ENCODE measurements around the gene LIN28A. TPM values are rescaled to one million over a fixed set of nuclear protein-coding genes. Genes with fewer than 3 reads are reported as not detected.

Gene LIN28A
- polyA plus RNA-seq, 1 of the 3 experiments (the other 2 are of a cell fraction): not detected

- DNase-seq: no peak
- WGBS (ENCODE audit: low lambda C conversion rate): 93% methylated on average over 6 of the region's 6 CpGs
- Histone ChIP-seq H3K27ac (ENCODE audit: low read depth in 2 of 2, low read length in 1 of 2) (no peak overlapping the region), H3K36me3 (replicated peaks in 1 of 2; ENCODE audit: control insufficient read depth in 1 of 2, insufficient read depth in 2 of 2, low read length in 1 of 2) (peaks cover 30 to 63% of the 10 kb centered on the region in 2 experiments), H3K4me2 (no peak overlapping the region), H3K4me1 (ENCODE audit: control insufficient read depth in 1 of 2, insufficient read depth in 2 of 2, low read depth in 1 of 2, low read length in 1 of 2) (peaks cover 0 to 4% of the 10 kb centered on the region in 2 experiments; a peak in 2 of 4 replicates), H3K9ac (no peak overlapping the region), H2AFZ (ENCODE audit: low read depth) (no peak overlapping the region), H3K79me2 (ENCODE audit: insufficient read depth) (peaks cover 19% of the 10 kb centered on the region), H3F3A (replicated peaks; ENCODE audit: insufficient read depth) (no peaks in the 10 kb centered on the region), H3K4me3 (ENCODE audit: low read depth in 2 of 2, low read length in 1 of 2) (no peak overlapping the region), H3K9me2 (no peaks in the 10 kb centered on the region), H3K9me3 (no peaks in the 10 kb centered on the region), H4K20me1 (ENCODE audit: insufficient read depth) (no peaks in the 10 kb centered on the region), H3K27me3 (ENCODE audit: insufficient read depth) (no peaks in the 10 kb centered on the region)
- ChIA-PET POLR2A (no interaction called here), CTCF (interaction anchor here (1.4 to 2.3 kb wide), 3 partner anchors 63 to 204 kb away, joined by 3 to 9 read pairs (median 3); partner anchors contain the start of gene CEP85)
- TF ChIP-seq EZH2phosphoT487 (IDR thresholded peaks at IDR 0.05; ENCODE audit: borderline replicate concordance, low read depth): no peak
- no peak for TF ChIP-seq USF1 (IDR thresholded peaks at IDR 0.05; ENCODE audit: borderline replicate concordance, low read depth)
- TF ChIP-seq SMC3 (IDR thresholded peaks at IDR 0.05; ENCODE audit: low read depth, low read length): no peak
- TF ChIP-seq RAD21 (IDR thresholded peaks at IDR 0.05; ENCODE audit: low read length): no peak
Observed at GRCh38 chr1:26438041-26438440, 27.4 kb downstream of the LIN28A start.

GRCh38 chr1:26440259-26440658, 29.6 kb downstream of the LIN28A start:
- no peaks in the 10 kb centered on the region for H3K9me3 ChIP-seq
- H3K27ac ChIP-seq (ENCODE audit: low read depth in 2 of 2, low read length in 1 of 2): no peak overlapping the region
- no peak overlapping the region for H3K9ac ChIP-seq
- ChIA-PET POLR2A (no interaction called here), CTCF (interaction anchor here (1.6 kb wide), 1 partner anchor 23 kb away, joined by 4 read pairs; no protein-coding TSS in a partner anchor)
- WGBS (ENCODE audit: low lambda C conversion rate): 97% methylated on average over 2 of the region's 2 CpGs
- H2AFZ ChIP-seq (ENCODE audit: low read depth): no peak overlapping the region
- no peaks in the 10 kb centered on the region for H3F3A ChIP-seq (replicated peaks; ENCODE audit: insufficient read depth)
- H3K4me1 ChIP-seq (ENCODE audit: control insufficient read depth in 1 of 2, insufficient read depth in 2 of 2, low read depth in 1 of 2, low read length in 1 of 2): no peaks in the 10 kb centered on the region
- no peaks in the 10 kb centered on the region for H3K9me2 ChIP-seq
- no peaks in the 10 kb centered on the region for H4K20me1 ChIP-seq (ENCODE audit: insufficient read depth)
- DNase-seq: no peak
- peaks cover 49 to 72% of the 10 kb centered on the region in 2 experiments for H3K36me3 ChIP-seq (replicated peaks in 1 of 2; ENCODE audit: control insufficient read depth in 1 of 2, insufficient read depth in 2 of 2, low read length in 1 of 2)
- no peak overlapping the region for H3K4me3 ChIP-seq (ENCODE audit: low read depth in 2 of 2, low read length in 1 of 2)
- no peak overlapping the region for H3K4me2 ChIP-seq
- TF ChIP-seq RXRA (IDR thresholded peaks at IDR 0.05; ENCODE audit: borderline replicate concordance, low read depth): no peak
- no peak for TF ChIP-seq FOXJ3 (CRISPR knock-in tag; IDR thresholded peaks at IDR 0.05)
- no peak for TF ChIP-seq TCF12 (IDR thresholded peaks at IDR 0.05)
- TF ChIP-seq GABPA (IDR thresholded peaks at IDR 0.05; ENCODE audit: low read depth): no peak
- no peak for TF ChIP-seq MEF2A (IDR thresholded peaks at IDR 0.05; ENCODE audit: borderline replicate concordance, low read depth)
- TF ChIP-seq EZH2phosphoT487 (IDR thresholded peaks at IDR 0.05; ENCODE audit: borderline replicate concordance, low read depth): no peak
- peaks cover 4% of the 10 kb centered on the region for H3K79me2 ChIP-seq (ENCODE audit: insufficient read depth)
- H3K27me3 ChIP-seq (ENCODE audit: insufficient read depth): no peaks in the 10 kb centered on the region

GRCh38 chr1:26449868-26450267, 39.3 kb downstream of the LIN28A start:
- Histone ChIP-seq H3K4me2 (no peak overlapping the region), H4K20me1 (ENCODE audit: insufficient read depth) (no peaks in the 10 kb centered on the region), H3K4me3 (ENCODE audit: low read depth in 2 of 2, low read length in 1 of 2) (no peak overlapping the region), H3K9me2 (no peaks in the 10 kb centered on the region), H3K79me2 (ENCODE audit: insufficient read depth) (no peaks in the 10 kb centered on the region), H3K9me3 (no peaks in the 10 kb centered on the region), H3K36me3 (replicated peaks in 1 of 2; ENCODE audit: control insufficient read depth in 1 of 2, insufficient read depth in 2 of 2, low read length in 1 of 2) (peaks cover 25 to 51% of the 10 kb centered on the region in 2 experiments), H3K9ac (no peak overlapping the region), H3K4me1 (ENCODE audit: control insufficient read depth in 1 of 2, insufficient read depth in 2 of 2, low read depth in 1 of 2, low read length in 1 of 2) (no peaks in the 10 kb centered on the region), H3K27me3 (ENCODE audit: insufficient read depth) (no peaks in the 10 kb centered on the region), H3F3A (replicated peaks; ENCODE audit: insufficient read depth) (no peaks in the 10 kb centered on the region), H2AFZ (ENCODE audit: low read depth) (no peak overlapping the region), H3K27ac (ENCODE audit: low read depth in 2 of 2, low read length in 1 of 2) (no peak overlapping the region)
- POLR2A ChIA-PET: no interaction called here
- WGBS (ENCODE audit: low lambda C conversion rate): 100% methylated on average over 3 of the region's 3 CpGs
- CTCF ChIA-PET: no interaction called here
- no peak for DNase-seq
- TF ChIP-seq JUND (IDR thresholded peaks at IDR 0.05): no peak
- no peak for TF ChIP-seq POLR2AphosphoS5 (IDR thresholded peaks at IDR 0.05; ENCODE audit: low read depth, low read length)
- no peak for TF ChIP-seq RFX5 (IDR thresholded peaks at IDR 0.05; ENCODE audit: low read length)
- no peak for TF ChIP-seq REST (IDR thresholded peaks at IDR 0.05; ENCODE audit: low read depth, low read length)
- TF ChIP-seq FOXM1 (IDR thresholded peaks at IDR 0.05; ENCODE audit: low read depth): no peak
- no peak for TF ChIP-seq MEF2A (IDR thresholded peaks at IDR 0.05; ENCODE audit: borderline replicate concordance, low read depth)
- TF ChIP-seq RXRA (IDR thresholded peaks at IDR 0.05; ENCODE audit: borderline replicate concordance, low read depth): no peak
- TF ChIP-seq RCOR1 (IDR thresholded peaks at IDR 0.05; ENCODE audit: low read length): no peak
- TF ChIP-seq EP300 (IDR thresholded peaks at IDR 0.05; ENCODE audit: borderline replicate concordance in 1 of 2, low read depth in 1 of 2, low read length in 1 of 2): no peak
- TF ChIP-seq RAD21 (IDR thresholded peaks at IDR 0.05; ENCODE audit: low read length): no peak
- no peak for TF ChIP-seq TEAD4 (IDR thresholded peaks at IDR 0.05; ENCODE audit: borderline replicate concordance, insufficient read depth)
- TF ChIP-seq USF1 (IDR thresholded peaks at IDR 0.05; ENCODE audit: borderline replicate concordance, low read depth): no peak
- no peak for TF ChIP-seq GATA2 (CRISPR knock-in tag; IDR thresholded peaks at IDR 0.05)
- TF ChIP-seq ELF1 (IDR thresholded peaks at IDR 0.05): no peak

Measured in SK-N-SH (cell line).